H9 (cell line): ENCODE results near the gene FUT1. TPM values are rescaled to one million over a fixed set of nuclear protein-coding genes. Genes with fewer than 3 reads are reported as not detected.

Experiments
- DNase-seq: peaks from one replicate; pipeline ENCODE4 v3.0.0-alpha.2; 2017
- H2AFZ ChIP-seq: one replicate; pipeline ENCODE4 v1.6.1; 2013; ENCODE audit warnings: mild to moderate bottlenecking, low read length, control low read depth, moderate library complexity
- H2AK5ac ChIP-seq: 2 replicates; pipeline ENCODE4 v1.6.1; 2013; ENCODE audit warnings: low read length, control low read depth, mixed read lengths; ENCODE audit not compliant: insufficient read length
- H2BK120ac ChIP-seq: one replicate; pipeline ENCODE4 v1.6.1; 2013; ENCODE audit warnings: low read depth, mild to moderate bottlenecking, low read length, control low read depth, inconsistent platforms; ENCODE audit not compliant: poor library complexity, severe bottlenecking
- H2BK12ac ChIP-seq: 2 replicates; pipeline ENCODE4 v1.6.1; 2013; ENCODE audit warnings: low read length, control low read depth, mixed read lengths, low read depth; ENCODE audit not compliant: insufficient read length
- H2BK15ac ChIP-seq: 2 replicates; pipeline ENCODE4 v1.6.1; 2013; ENCODE audit warnings: low read depth, low read length, control low read depth
- H2BK20ac ChIP-seq: one replicate; pipeline ENCODE4 v1.6.1; 2013; ENCODE audit warnings: low read depth, mild to moderate bottlenecking, low read length, control low read depth, inconsistent platforms; ENCODE audit not compliant: poor library complexity, severe bottlenecking
- H2BK5ac ChIP-seq: 2 replicates; pipeline ENCODE4 v1.6.1; 2013; ENCODE audit warnings: low read length, control low read depth, mixed read lengths; ENCODE audit not compliant: insufficient read length
- H3K14ac ChIP-seq: 2 replicates; pipeline ENCODE4 v1.6.1; 2013; ENCODE audit warnings: low read length, control low read depth; ENCODE audit not compliant: insufficient read depth
- H3K18ac ChIP-seq: 2 replicates; pipeline ENCODE4 v1.6.1; 2013; ENCODE audit warnings: low read depth, mild to moderate bottlenecking, mixed read lengths, low read length, control low read depth; ENCODE audit not compliant: insufficient read length
- H3K23ac ChIP-seq: 2 replicates; pipeline ENCODE4 v1.6.1; 2013; ENCODE audit warnings: low read length, control low read depth, mixed read lengths, low read depth; ENCODE audit not compliant: insufficient read length
- H3K23me2 ChIP-seq: 2 replicates; pipeline ENCODE4 v1.6.1; 2013; ENCODE audit warnings: low read depth, mild to moderate bottlenecking, mixed read lengths, low read length, control low read depth; ENCODE audit not compliant: insufficient read length, poor library complexity, severe bottlenecking
- H3K27ac ChIP-seq: 2 replicates; pipeline ENCODE4 v1.5.1; 2013; ENCODE audit warnings: low read length, control low read depth, mixed read lengths, low read depth; ENCODE audit not compliant: insufficient read length
- H3K27me3 ChIP-seq: 2 replicates; pipeline ENCODE4 v1.6.1; 2013; ENCODE audit warnings: low read length, control low read depth, inconsistent platforms; ENCODE audit not compliant: insufficient read depth
- H3K4ac ChIP-seq: 2 replicates; pipeline ENCODE4 v1.6.1; 2013; ENCODE audit warnings: low read depth, mild to moderate bottlenecking, control low read depth, inconsistent platforms, low read length, moderate library complexity
- H3K4me1 ChIP-seq: 2 replicates; pipeline ENCODE4 v1.6.1; 2013; ENCODE audit warnings: low read length, control low read depth, inconsistent platforms; ENCODE audit not compliant: insufficient read depth
- H3K4me2 ChIP-seq: 2 replicates; pipeline ENCODE4 v1.6.1; 2013; ENCODE audit warnings: low read length, control low read depth, mixed read lengths; ENCODE audit not compliant: insufficient read length, insufficient read depth
- H3K56ac ChIP-seq: 2 replicates; pipeline ENCODE4 v1.6.1; 2013; ENCODE audit warnings: low read depth, mild to moderate bottlenecking, mixed read lengths, low read length, control low read depth; ENCODE audit not compliant: insufficient read length
- H3K79me1 ChIP-seq: 2 replicates; pipeline ENCODE4 v1.6.1; 2013; ENCODE audit warnings: low read depth, mild to moderate bottlenecking, moderate library complexity, low read length, control low read depth, inconsistent platforms; ENCODE audit not compliant: insufficient read depth, poor library complexity, severe bottlenecking
- H3K79me2 ChIP-seq: 2 replicates; pipeline ENCODE4 v1.6.1; 2013; ENCODE audit warnings: low read length, control low read depth, inconsistent platforms; ENCODE audit not compliant: insufficient read depth
- H3K9ac ChIP-seq: 2 replicates; pipeline ENCODE4 v1.6.1; 2013; ENCODE audit warnings: low read length, control low read depth, mixed read lengths; ENCODE audit not compliant: insufficient read length; ENCODE audit errors: extremely low read depth
- H3K9me3 ChIP-seq: one replicate; pipeline ENCODE4 v1.6.1; 2013; ENCODE audit warnings: low read depth, low read length, inconsistent platforms; ENCODE audit not compliant: control insufficient read depth
- H3T11ph ChIP-seq: one replicate; pipeline ENCODE4 v1.6.1; 2013; ENCODE audit warnings: mild to moderate bottlenecking, low read length, control low read depth, inconsistent platforms
- H4K20me1 ChIP-seq: one replicate; pipeline ENCODE4 v1.6.1; 2013; ENCODE audit not compliant: control insufficient read depth, insufficient read length, insufficient read depth
- H4K5ac ChIP-seq: 2 replicates; pipeline ENCODE4 v1.6.1; 2013; ENCODE audit warnings: low read depth, mild to moderate bottlenecking, mixed read lengths, low read length, control low read depth; ENCODE audit not compliant: insufficient read length
- H4K8ac ChIP-seq: replicated peaks from 2 replicates; pipeline ENCODE4 v1.6.1; 2013; ENCODE audit warnings: low read length, control low read depth, mixed read lengths, low read depth; ENCODE audit not compliant: insufficient read length
- H4K91ac ChIP-seq: 2 replicates; pipeline ENCODE4 v1.6.1; 2013; ENCODE audit warnings: low read depth, mild to moderate bottlenecking, moderate library complexity, mixed read lengths, low read length, control low read depth; ENCODE audit not compliant: insufficient read length
- H3K27ac Mint-ChIP-seq, 3 experiments: 2 replicates in 2 of 3; 3 replicates in 1 of 3; pipeline ENCODE4 v1.8.0; 2020 to 2021; ENCODE audit warnings: mixed read lengths in 3 of 3, mild to moderate bottlenecking in 1 of 3, moderate library complexity in 1 of 3
- H3K27me3 Mint-ChIP-seq: 2 replicates; pipeline ENCODE4 v1.8.0; 2021; ENCODE audit warnings: low read depth, mild to moderate bottlenecking, moderate library complexity, mixed read lengths
- H3K36me3 Mint-ChIP-seq, 3 experiments: 2 replicates in 2 of 3; 3 replicates in 1 of 3; pipeline ENCODE4 v1.8.0; 2020 to 2021; ENCODE audit warnings: low read depth in 3 of 3, mixed read lengths in 3 of 3; ENCODE audit not compliant: insufficient read depth in 1 of 3
- H3K4me1 Mint-ChIP-seq, 2 experiments: 2 replicates each; pipeline ENCODE4 v1.8.0; 2020; ENCODE audit warnings: mixed read lengths in 2 of 2
- H3K4me3 Mint-ChIP-seq, 2 experiments: 2 replicates in 1 of 2; 3 replicates in 1 of 2; pipeline ENCODE4 v1.8.0; 2020 to 2021; ENCODE audit warnings: mild to moderate bottlenecking in 2 of 2, mixed read lengths in 2 of 2, moderate library complexity in 1 of 2
- H3K9me3 Mint-ChIP-seq, 2 experiments: 2 replicates in 1 of 2; 3 replicates in 1 of 2; pipeline ENCODE4 v1.8.0; 2020; ENCODE audit warnings: mild to moderate bottlenecking in 2 of 2, mixed read lengths in 2 of 2, moderate library complexity in 1 of 2
- CTCF ChIP-seq: fragments of 200-600 bp; sonication (generic); conservative IDR thresholded peaks from 3 replicates; pipeline ENCODE4 v1.8.0; 2021; ENCODE audit warnings: antibody characterized with exemption, mild to moderate bottlenecking
- WGBS: extraction: QIAGEN DNeasy Blood & Tissue Kit; methylation state at CpG from one replicate; pipeline ENCODE4 v1.1.7; 2013; ENCODE audit warnings: missing lambda C conversion rate, low lambda C conversion rate, mixed read lengths; ENCODE audit not compliant: insufficient read length; ENCODE audit errors: extremely low coverage; 5-methylcytosine and 5-hydroxymethylcytosine counted together
- total RNA-seq: library from RNA; stranded (reverse); gene quantifications from 2 replicates; pipeline ENCODE4 v1.2.1, GENCODE V29; 2021

Gene FUT1
- total RNA-seq, 1 experiment from 2014 or later: 16.1 TPM

GRCh38 chr19:48722196-48722708, 30.2 kb downstream of the FUT1 start:
- Histone ChIP-seq H2BK20ac (no peak overlapping the region), H3K14ac (no peak overlapping the region), H3K4me1 (no peaks in the 10 kb centered on the region; the same call in 1 of the 2 replicates), H3K18ac (no peak overlapping the region), H2BK15ac (no peak overlapping the region), H4K20me1 (no peaks in the 10 kb centered on the region), H4K8ac (no peak overlapping the region), H4K5ac (no peak overlapping the region), H3K79me1 (no peaks in the 10 kb centered on the region), H3K4ac (no peak overlapping the region), H3T11ph (no peak overlapping the region), H3K56ac (no peak overlapping the region), H3K9me3 (no peaks in the 10 kb centered on the region), H4K91ac (no peak overlapping the region), H3K79me2 (no peaks in the 10 kb centered on the region), H3K23ac (no peak overlapping the region), H2BK120ac (no peak overlapping the region), H2AK5ac (no peak overlapping the region), H3K27ac (no peak overlapping the region), H2BK5ac (no peak overlapping the region), H3K4me2 (no peak overlapping the region), H2AFZ (no peak overlapping the region), H3K9ac (no peak overlapping the region), H2BK12ac (no peak overlapping the region), H3K27me3 (no peaks in the 10 kb centered on the region), H3K23me2 (no peaks in the 10 kb centered on the region)
- Mint-ChIP-seq H3K4me3 (peak overlapping the region in 1 of 2 experiments; percentile 10; a peak in 1 of 5 replicates), H3K36me3 (peaks cover 0 to 4% (median 4%) of the 10 kb centered on the region in 3 experiments; a peak in 3 of 7 replicates), H3K9me3 (no peaks in the 10 kb centered on the region), H3K27me3 (no peaks in the 10 kb centered on the region; the same call in 1 of the 2 replicates), H3K4me1 (peaks cover 21 to 31% of the 10 kb centered on the region in 2 experiments), H3K27ac (no peak overlapping the region; a peak in 1 of 7 replicates)
- WGBS: no CpG with 5 or more reads among the region's 11 CpGs
- DNase-seq: no peak
- TF ChIP-seq CTCF: no peak
